Esophagus squamous epithelium (tissue), 5 donors: ENCODE measurements around the gene LIPT1. TPM values are rescaled to one million over a fixed set of nuclear protein-coding genes. Genes with fewer than 3 reads are reported as not detected.

Source experiments
- DNase-seq: peaks from one replicate; lab custom pipeline; 2025; lab: John Stamatoyannopoulos, UW
- H3K27ac ChIP-seq, 4 donors: fragments of 200-600 bp; sonication (generic); one replicate each; pipeline ENCODE4 v1.5.1; 2016 to 2019; ENCODE audit warnings: mild to moderate bottlenecking in 1 of 4
- H3K27me3 ChIP-seq, 4 donors: fragments of 200-600 bp; sonication (generic); 1 replicate in 3 of 4; 2 replicates in 1 of 4; pipeline versions ENCODE4 v1.5.1 to v1.6.0; 2017 to 2021; ENCODE audit warnings: antibody characterized with exemption in 1 of 4
- H3K36me3 ChIP-seq, 3 donors: fragments of 200-600 bp; sonication (generic); one replicate each; pipeline ENCODE4 v1.5.1; 2016 to 2019
- H3K4me1 ChIP-seq, 3 donors: fragments of 200-600 bp; sonication (generic); one replicate each; pipeline ENCODE4 v1.5.1; 2017 to 2019
- H3K4me3 ChIP-seq, 4 donors: fragments of 200-600 bp; sonication (generic); 1 replicate in 3 of 4; 2 replicates in 1 of 4; pipeline ENCODE4 v1.5.1; 2016 to 2019; ENCODE audit warnings: mild to moderate bottlenecking in 2 of 4, moderate library complexity in 1 of 4
- H3K9me3 ChIP-seq, 3 donors: fragments of 200-600 bp; sonication (generic); one replicate each; pipeline ENCODE4 v1.5.1; 2016 to 2019
- CTCF ChIP-seq, 6 experiments: fragments of 450-650 bp in 4 of 6; fragments of 200-600 bp in 2 of 6; sonication (generic) in 2 of 6; IDR thresholded peaks; one replicate each; pipeline ENCODE4 v1.5.1; 2016 to 2019; ENCODE audit warnings: antibody characterized with exemption in 6 of 6, mild to moderate bottlenecking in 4 of 6, moderate library complexity in 4 of 6
- POLR2A ChIP-seq, 4 donors: fragments of 450-650 bp; IDR thresholded peaks; one replicate each; pipeline ENCODE4 v1.6.1; 2017; ENCODE audit warnings: antibody characterized with exemption in 4 of 4, mild to moderate bottlenecking in 4 of 4, moderate library complexity in 3 of 4
- WGBS, 2 donors: methylation state at CpG; one replicate each; pipeline ENCODE4 v1.1.5; 2018; 5-methylcytosine and 5-hydroxymethylcytosine counted together
- intact Hi-C: fragments of 100-400 bp; cut with DNase I; formaldehyde crosslinking; loops from one replicate; pipeline ENCODE4 v1.15.0; 2022
- total RNA-seq, 4 donors: library from RNA; depleted of rRNA; stranded (reverse); fragments of >200 nt; gene quantifications; one replicate each; pipeline ENCODE4 v1.1.0, GENCODE V29; 2016
- donor health status: DM: yes; HTN: yes; CAD: no.

LIPT1 gene
- total RNA-seq, 4 donors from 2014 or later, result 2.5 to 6.9 (median 4.4) TPM

GRCh38 chr2:99141110-99142108, 13.4 kb upstream of the LIPT1 start, which contains the start of gene C2orf15:
C2orf15 (plus strand) TSS chr2:99141707; CDS start chr2:99150559, 8,852 bp downstream.
- peaks cover 5 to 21% (median 8%) of the 10 kb centered on the region in 3 donors for H3K4me1 ChIP-seq
- peak within 1 kb of the TSS; percentile 71 to 96 (median 94) for H3K4me3 ChIP-seq
- intact Hi-C loops, result no loop called here
- no peaks in the 10 kb centered on the region for H3K36me3 ChIP-seq
- no peaks in the 10 kb centered on the region for H3K9me3 ChIP-seq
- WGBS, 2 donors, result 0 to 1% methylated on average over 22 to 24 of the region's 84 CpGs
- peak; percentile 66 for DNase-seq
- peak within 1 kb of the TSS; percentile 87 to 98 (median 96) for H3K27ac ChIP-seq
- no peaks in the 10 kb centered on the region for H3K27me3 ChIP-seq
- peak in 2 of 4 donors; percentile 0 to 82 for TF ChIP-seq POLR2A (IDR thresholded peaks at IDR 0.05)
- no peak for TF ChIP-seq CTCF (IDR thresholded peaks at IDR 0.05)

DNA sequence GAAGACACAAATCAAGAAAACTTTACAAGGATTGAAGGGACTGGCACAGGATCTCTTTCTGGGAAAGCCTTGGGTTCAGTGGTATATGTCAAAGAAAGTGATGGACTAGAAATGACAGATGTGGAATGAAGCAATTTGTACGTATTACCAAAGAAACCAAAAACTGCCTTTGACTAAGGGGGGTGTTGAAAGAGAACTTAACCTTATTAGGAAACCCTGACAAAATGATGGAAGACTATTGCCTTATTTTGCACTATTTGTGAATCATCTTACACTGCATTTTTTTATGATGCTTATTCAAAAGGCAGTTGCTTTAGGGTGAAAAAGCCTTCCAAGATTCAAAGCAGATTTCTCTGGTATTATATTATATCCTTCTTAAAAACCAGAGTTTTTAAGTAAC, 4.1 kb upstream of the LIPT1 start:
- intact Hi-C loops, result no loop called here
- H3K9me3 ChIP-seq, result no peaks in the 10 kb centered on the region

GRCh38 chr2:99152199-99152895, 2.4 kb upstream of the LIPT1 start:
- H3K9me3 ChIP-seq, result no peaks in the 10 kb centered on the region
- no peaks in the 10 kb centered on the region for H3K27me3 ChIP-seq
- 90 to 92% methylated on average over 7 of the region's 7 CpGs for WGBS, 2 donors
- H3K4me3 ChIP-seq, result no peak overlapping the region
- no peak overlapping the region for H3K27ac ChIP-seq
- peaks cover 0 to 7% (median 0%) of the 10 kb centered on the region in 3 donors for H3K36me3 ChIP-seq
- H3K4me1 ChIP-seq, result peaks cover 0 to 23% (median 15%) of the 10 kb centered on the region in 3 donors
- TF ChIP-seq POLR2A (IDR thresholded peaks at IDR 0.05) (no peak), CTCF (IDR thresholded peaks at IDR 0.05) (no peak)
- intact Hi-C loops, result no loop called here
- no peak for DNase-seq

More for the DNA sequence above, 4.1 kb upstream of the LIPT1 start:
- WGBS, 2 donors, result 63 to 68% methylated on average over 1 of the region's 1 CpG
- TF ChIP-seq CTCF (IDR thresholded peaks at IDR 0.05) (no peak), POLR2A (IDR thresholded peaks at IDR 0.05) (no peak)
- Histone ChIP-seq H3K4me3 (no peak overlapping the region), H3K27ac (no peak overlapping the region), H3K4me1 (peaks cover 0 to 16% (median 8%) of the 10 kb centered on the region in 3 donors), H3K36me3 (no peaks in the 10 kb centered on the region), H3K27me3 (no peaks in the 10 kb centered on the region)
- DNase-seq, result no peak

DNA sequence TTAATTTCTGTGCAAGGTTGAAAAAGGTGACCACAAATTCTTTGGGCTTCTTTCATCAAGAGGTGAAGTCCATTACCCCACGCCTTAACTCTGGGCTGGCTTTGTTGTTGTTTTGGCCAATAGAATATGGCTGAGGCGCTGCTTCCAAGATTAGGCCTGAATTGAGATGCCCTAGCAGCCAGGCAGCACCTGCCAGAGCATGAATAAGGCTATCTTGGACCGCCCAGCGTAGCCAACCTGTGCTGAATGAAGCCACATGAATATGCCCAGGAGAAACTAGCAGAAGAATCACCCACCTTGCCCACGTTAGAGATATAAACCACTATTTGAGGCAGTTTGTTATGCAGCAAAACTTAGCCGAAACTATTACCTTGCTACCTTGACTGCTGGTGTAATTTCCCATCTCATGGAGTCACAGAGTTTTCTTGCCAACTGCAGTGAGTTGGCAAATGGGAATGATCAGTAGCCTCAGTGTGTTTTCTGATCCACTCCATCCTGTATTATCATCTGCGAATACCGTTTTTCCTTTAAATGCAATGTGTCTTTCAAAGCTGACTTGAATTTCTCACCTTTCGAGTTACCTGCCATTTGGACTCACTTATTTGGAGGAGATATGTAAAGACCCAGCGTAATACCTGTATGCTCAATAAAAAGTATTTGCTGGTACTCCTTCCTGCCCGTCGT, 704 bp upstream of the LIPT1 start:
- Histone ChIP-seq H3K27me3 (no peaks in the 10 kb centered on the region), H3K4me1 (peaks cover 0 to 23% (median 15%) of the 10 kb centered on the region in 3 donors), H3K4me3 (peak overlapping the region; percentile 48 to 92 (median 82)), H3K27ac (peak overlapping the region; percentile 89 to 96 (median 94)), H3K36me3 (peaks cover 0 to 11% (median 0%) of the 10 kb centered on the region in 3 donors), H3K9me3 (no peaks in the 10 kb centered on the region)
- DNase-seq, result no peak
- TF ChIP-seq POLR2A (IDR thresholded peaks at IDR 0.05), result no peak
- no peak for TF ChIP-seq CTCF (IDR thresholded peaks at IDR 0.05)
- WGBS, 2 donors, result 21 to 36% methylated on average over 10 to 11 of the region's 12 CpGs
- intact Hi-C loops, result no loop called here
